HUDEP-2 (cell line): ENCODE data around the gene DKK3.
A peak's percentile ranks its signal among the peaks of the same experiment; 100 is the strongest.

Source experiments
- DNase-seq, 76 experiments: peaks; one replicate each; lab custom pipeline; 2025; ENCODE audit not compliant: unreplicated experiment in 76 of 76; lab: John Stamatoyannopoulos, UW

DKK3 gene

GRCh38 chr11:11985016-11985715 is 23.3 kb downstream of the DKK3 start:
- no peak for DNase-seq

DNA sequence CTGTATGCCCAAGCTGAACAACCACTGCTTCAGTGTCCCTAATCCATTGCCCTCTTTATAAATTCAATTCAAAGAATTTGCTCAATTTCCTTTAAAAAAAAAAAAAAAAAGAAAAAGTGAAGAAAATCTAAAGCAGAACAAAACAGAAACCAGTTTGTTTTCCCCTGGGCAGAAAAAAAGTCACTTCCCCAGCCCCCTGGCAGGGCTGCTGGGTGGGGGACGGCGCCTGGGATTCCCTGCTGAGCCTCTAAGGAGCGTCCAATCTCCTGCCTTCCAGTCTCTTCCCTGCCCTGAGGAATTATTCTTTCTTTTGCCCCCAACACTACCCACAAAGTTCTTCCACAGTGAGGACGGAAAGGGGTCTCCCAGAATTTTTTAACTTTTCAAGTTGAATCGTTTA is 23.9 kb downstream of the DKK3 start:
- no peak for DNase-seq

- no peak for DNase-seq
Observed at GRCh38 chr11:11983427-11983826, 25.0 kb downstream of the DKK3 start.

DNA sequence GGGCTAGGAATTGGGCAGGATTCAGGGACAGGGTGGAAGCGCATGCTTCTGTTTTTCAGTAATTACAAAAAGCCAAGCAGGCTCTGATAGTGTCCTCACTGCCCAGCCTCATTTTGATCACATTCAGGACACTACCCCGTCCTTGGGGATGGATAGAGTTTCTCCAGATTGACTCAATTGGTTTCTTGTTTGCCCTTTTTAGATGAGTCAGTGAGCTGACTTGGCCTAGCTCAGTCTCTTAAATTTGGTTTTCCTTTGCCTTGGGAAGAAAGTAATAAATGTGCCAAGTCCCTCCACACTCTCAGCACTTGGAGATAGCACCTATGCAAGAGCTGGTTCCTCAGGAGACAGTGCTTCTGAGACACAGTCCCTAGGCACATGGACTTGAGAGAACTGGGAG is 25.5 kb downstream of the DKK3 start:
- no peak for DNase-seq

- no peak for DNase-seq
Observed at GRCh38 chr11:11982461-11982860, 26.0 kb downstream of the DKK3 start.

GRCh38 chr11:11981840-11982239 is 26.6 kb downstream of the DKK3 start:
- DNase-seq = no peak

- DNase-seq = no peak
Observed at GRCh38 chr11:11981364-11981763, 27.1 kb downstream of the DKK3 start.

DNA sequence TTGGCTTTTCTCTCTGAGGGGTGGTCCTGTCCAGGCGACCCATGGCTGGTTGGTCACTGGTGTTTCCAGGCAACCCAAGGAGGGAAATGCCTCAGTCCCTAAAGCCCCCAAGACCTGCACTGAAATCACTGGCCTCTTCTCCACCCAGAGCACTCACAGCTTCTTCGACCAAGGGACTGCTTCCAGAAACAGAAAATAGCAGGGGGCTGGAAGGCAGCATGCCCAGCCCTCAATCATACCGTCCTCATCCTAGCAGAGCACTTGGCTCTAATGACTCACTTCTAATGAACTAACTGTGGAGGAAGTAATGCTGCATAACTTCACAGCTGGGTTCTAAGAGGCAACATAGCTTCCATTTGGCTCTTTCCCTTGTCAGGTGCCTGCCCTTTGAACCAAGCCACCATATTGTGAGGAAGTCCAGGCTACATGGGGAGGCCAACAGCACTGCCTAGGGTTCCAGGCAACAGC is 27.6 kb downstream of the DKK3 start:
- no peak for DNase-seq

- no peak for DNase-seq
Observed at GRCh38 chr11:11980200-11980599, 28.2 kb downstream of the DKK3 start.

GRCh38 chr11:11979488-11980117 is 28.8 kb downstream of the DKK3 start:
- no peak for DNase-seq

- no peak for DNase-seq
Observed at GRCh38 chr11:11978792-11979487, 29.5 kb downstream of the DKK3 start.

DNA sequence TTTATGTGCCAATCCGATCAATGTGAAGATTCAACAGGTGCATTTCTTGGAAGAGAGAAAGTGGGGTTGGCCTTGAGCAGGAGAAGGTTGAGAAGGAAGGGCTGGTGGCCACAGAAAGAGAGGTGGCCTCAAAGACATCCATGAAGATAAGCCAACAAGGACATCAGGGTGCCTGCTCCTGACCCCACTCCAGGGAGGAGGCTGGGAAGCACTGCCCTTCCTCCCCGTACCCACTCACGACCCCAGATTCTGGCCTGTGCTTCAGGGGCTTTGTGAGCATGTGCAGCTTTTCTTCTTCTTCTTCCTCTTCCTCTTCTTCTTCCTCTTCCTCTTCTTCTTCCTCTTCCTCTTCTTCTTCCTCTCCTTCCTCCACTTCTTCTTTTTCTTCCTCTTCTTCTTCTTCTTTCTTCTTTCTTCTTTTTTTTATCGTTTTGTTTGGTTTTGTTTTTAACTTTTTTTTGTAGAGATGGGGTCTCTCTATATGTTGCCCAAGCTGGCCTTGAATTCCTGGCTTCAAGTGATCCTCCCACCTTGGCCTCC is 30.3 kb downstream of the DKK3 start:
- no peak for DNase-seq

DNA sequence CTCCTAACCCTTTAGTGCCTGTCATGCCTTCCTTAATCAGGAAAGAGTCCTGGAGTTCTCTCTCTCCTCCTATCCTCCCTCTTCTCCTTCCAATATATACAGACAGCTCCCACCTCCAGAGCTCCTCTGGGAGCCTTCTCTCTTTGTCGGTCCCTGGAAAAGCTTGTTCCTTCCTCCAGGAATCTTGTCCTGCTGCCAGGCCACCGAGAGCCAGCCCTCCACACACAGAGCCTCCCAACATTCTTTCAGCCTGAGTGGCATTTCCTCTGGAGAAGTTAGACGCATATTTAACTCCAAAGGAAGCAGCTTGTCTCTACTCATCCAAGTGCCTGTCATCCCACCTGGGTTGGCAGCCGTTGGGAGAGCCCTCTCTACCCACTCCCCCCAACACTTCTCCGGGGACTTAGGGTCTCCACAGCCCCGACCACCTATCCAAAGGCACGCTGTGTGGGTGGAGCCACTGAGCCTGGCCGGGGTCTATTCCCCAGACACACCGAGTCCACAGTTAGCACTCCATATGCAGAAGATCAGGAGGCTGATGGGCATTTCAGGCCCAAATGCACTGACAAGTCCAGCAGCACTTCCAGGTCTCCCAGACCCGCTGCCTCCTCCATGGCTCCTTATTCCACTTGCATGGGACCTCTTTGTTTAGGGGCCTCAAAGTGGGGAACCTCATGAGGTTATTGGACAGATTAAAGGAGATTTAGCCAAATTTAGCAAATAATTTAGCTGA is 31.1 kb downstream of the DKK3 start:
- no peak for DNase-seq

DNA sequence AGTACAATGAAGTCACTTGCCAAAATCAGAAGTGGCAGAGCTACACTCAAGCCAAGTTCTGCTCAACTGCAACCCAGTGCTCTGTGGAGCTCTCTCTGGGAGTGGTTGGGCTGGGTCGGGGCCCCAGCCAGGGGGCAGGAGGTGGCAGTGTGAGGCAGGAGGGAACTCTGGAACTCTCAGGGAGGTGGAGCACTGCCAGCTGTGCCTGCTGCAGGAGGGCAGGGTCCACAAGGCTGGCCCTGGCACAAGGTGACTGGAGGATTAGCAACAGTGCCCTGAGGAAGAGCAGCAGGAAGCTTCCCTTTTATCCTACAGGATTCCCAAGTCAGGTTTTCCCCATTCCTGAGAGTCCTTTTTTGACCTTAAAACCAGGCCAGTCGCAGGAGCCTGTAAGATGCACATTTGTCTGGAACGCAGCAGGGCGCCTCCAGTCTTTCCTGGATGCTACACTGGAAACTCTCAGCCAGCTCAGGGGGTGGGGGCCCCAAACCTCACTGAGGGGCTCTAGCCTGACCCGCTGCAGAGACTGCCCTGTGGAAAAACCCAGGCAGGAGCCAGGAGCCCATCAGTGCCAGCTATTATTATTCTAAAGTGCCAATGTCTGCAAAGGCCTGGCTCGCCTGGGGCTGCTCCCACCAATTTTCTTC is 31.8 kb downstream of the DKK3 start:
- no peak for DNase-seq

- peak in 24 of 76 experiments; percentile 3 to 50 (median 20) for DNase-seq
Observed at GRCh38 chr11:11975201-11976092, 33.0 kb downstream of the DKK3 start.

- DNase-seq = no peak
Observed at GRCh38 chr11:11973866-11974265, 34.6 kb downstream of the DKK3 start.

DNA sequence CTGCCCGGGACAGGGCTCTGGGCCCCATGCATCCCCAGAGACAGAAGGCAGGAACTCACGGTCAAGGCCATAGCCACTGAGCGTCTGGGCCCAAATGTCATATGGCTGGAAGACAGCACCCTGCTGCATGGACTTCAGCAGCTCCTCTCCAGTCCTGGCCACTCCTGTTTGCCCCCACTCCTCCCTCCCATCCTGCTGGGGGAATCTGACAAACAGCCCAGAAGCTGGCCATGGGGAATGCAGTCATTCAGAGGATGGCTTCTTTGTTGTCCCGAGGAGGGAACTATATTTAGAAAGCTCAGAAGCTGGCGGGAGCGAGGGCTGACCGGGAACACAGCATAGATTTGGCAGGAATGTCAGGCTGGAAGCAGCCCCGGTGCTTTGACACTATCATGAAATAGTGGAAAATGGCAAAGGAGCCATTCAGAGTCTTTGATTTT is 35.0 kb downstream of the DKK3 start:
- no peak for DNase-seq

DNA sequence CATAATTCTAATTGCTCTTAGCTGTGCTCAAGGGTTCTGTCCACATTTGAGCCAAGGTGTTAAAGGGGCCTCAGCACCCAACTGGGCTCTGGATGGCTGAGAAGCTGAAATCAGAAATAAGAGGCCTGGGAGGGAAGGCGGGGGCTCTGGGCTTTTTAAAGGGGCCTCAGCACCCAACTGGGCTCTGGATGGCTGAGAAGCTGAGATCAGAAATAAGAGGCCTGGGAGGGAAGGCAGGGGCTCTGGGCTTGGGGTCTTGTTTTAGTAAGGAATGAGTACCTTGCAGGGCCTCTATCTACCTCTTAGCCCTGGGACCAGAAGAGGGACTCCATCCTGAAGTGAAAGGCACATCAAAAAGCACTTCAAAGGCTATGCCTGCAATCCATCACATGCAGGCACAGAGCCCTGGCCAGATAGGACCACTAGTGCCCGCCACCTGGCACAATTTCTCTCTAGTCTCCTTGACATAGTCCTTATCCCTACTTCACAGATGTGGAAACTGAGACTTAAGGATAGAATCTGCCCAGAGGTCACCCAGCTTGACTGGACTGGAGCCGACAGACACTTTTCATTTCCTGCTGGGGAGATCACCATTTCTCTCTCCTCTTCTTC is 35.6 kb downstream of the DKK3 start:
- DNase-seq = no peak
